Non-pigmented ciliary epithelial cell (primary cell): ENCODE results near the gene C1QB.

Experiments used
- DNase-seq: peaks from one replicate; pipeline ENCODE4 v3.0.0-alpha.2; 2010; ENCODE audit warnings: low read depth

Gene C1QB

GRCh38 chr1:22652881-22653316 lies at the start of gene C1QB:
Gene C1QB (plus strand): TSS chr1:22653236. CDS start chr1:22659463, 6,227 bp downstream.
- no peak for DNase-seq

- no peak for DNase-seq
These were observed 46.9 kb upstream of the C1QB start for GRCh38 chr1:22606161-22606560.

GRCh38 chr1:22607154-22607553 lies 45.9 kb upstream of the C1QB start:
- no peak for DNase-seq

GRCh38 chr1:22608361-22608760 lies 44.7 kb upstream of the C1QB start:
- no peak for DNase-seq

GRCh38 chr1:22609291-22609690 lies 43.7 kb upstream of the C1QB start:
- no peak for DNase-seq

GRCh38 chr1:22611530-22611947 lies 41.5 kb upstream of the C1QB start:
- peak; percentile 17 for DNase-seq

GRCh38 chr1:22612671-22613571 lies 40.1 kb upstream of the C1QB start:
- DNase-seq, result no peak

- no peak for DNase-seq
These were observed 39.5 kb upstream of the C1QB start for GRCh38 chr1:22613572-22613918.

- no peak for DNase-seq
These were observed 39.1 kb upstream of the C1QB start for GRCh38 chr1:22613951-22614350.

GRCh38 chr1:22615886-22616285 lies 37.1 kb upstream of the C1QB start:
- DNase-seq, result no peak

GRCh38 chr1:22616571-22616970 lies 36.5 kb upstream of the C1QB start:
- no peak for DNase-seq

GRCh38 chr1:22618056-22618455 lies 35.0 kb upstream of the C1QB start:
- DNase-seq, result no peak

- DNase-seq, result no peak
These were observed 33.8 kb upstream of the C1QB start for GRCh38 chr1:22619252-22619651.

- no peak for DNase-seq
These were observed 33.2 kb upstream of the C1QB start for GRCh38 chr1:22619798-22620197.

GRCh38 chr1:22621761-22622160 lies 31.3 kb upstream of the C1QB start:
- no peak for DNase-seq

GRCh38 chr1:22625262-22625925 lies 27.6 kb upstream of the C1QB start:
- no peak for DNase-seq

- no peak for DNase-seq
These were observed 26.5 kb upstream of the C1QB start for GRCh38 chr1:22626237-22627157.

- no peak for DNase-seq
These were observed 25.7 kb upstream of the C1QB start for GRCh38 chr1:22627331-22627730.

- DNase-seq, result no peak
These were observed 24.2 kb upstream of the C1QB start for GRCh38 chr1:22628698-22629444.

GRCh38 chr1:22629886-22630285 lies 23.1 kb upstream of the C1QB start:
- DNase-seq, result no peak

GRCh38 chr1:22633697-22634463 lies 19.2 kb upstream of the C1QB start:
- no peak for DNase-seq
